Keratinocyte (primary cell): ENCODE measurements around the gene NDUFB11. TPM values are rescaled to one million over a fixed set of nuclear protein-coding genes. Genes with fewer than 3 reads are reported as not detected.

Experiments used
- DNase-seq: peaks from one replicate; pipeline ENCODE4 v3.0.0-alpha.2; 2011; ENCODE audit warnings: low read depth, missing footprints, low spot score
- FAIRE-seq: peaks from 2 replicates; lab custom pipeline; 2011; peaks lifted over from hg19 to GRCh38; lab: Jason Lieb, UNC
- H2AFZ ChIP-seq: 2 replicates; pipeline ENCODE4 v1.6.0; 2012; ENCODE audit warnings: low read length, control low read depth, inconsistent platforms; ENCODE audit not compliant: control insufficient read depth
- H3K27ac ChIP-seq: 2 replicates; pipeline ENCODE4 v1.5.1; 2011; ENCODE audit warnings: low read length; ENCODE audit not compliant: control insufficient read depth, insufficient read depth
- H3K27me3 ChIP-seq: 3 replicates; pipeline ENCODE4 v1.6.0; 2011; ENCODE audit warnings: low read length; ENCODE audit not compliant: control insufficient read depth, insufficient read depth; ENCODE audit errors: extremely low read depth
- H3K36me3 ChIP-seq, 2 experiments: 2 replicates in 1 of 2; 3 replicates in 1 of 2; pipeline ENCODE4 v1.5.1; 2011; ENCODE audit warnings: low read length in 2 of 2, mild to moderate bottlenecking in 1 of 2; ENCODE audit not compliant: control insufficient read depth in 2 of 2, insufficient read depth in 2 of 2; ENCODE audit errors: extremely low read depth in 1 of 2
- H3K4me1 ChIP-seq: 3 replicates; pipeline ENCODE4 v1.5.1; 2011; ENCODE audit warnings: low read length; ENCODE audit not compliant: control insufficient read depth, insufficient read depth; ENCODE audit errors: extremely low read depth
- H3K4me2 ChIP-seq: 3 replicates; pipeline ENCODE4 v1.6.0; 2011; ENCODE audit warnings: low read depth, low read length; ENCODE audit not compliant: control insufficient read depth, insufficient read depth; ENCODE audit errors: extremely low read depth
- H3K4me3 ChIP-seq, 3 experiments: fragments of 200-600 bp in 1 of 3; sonication (generic) in 1 of 3; 2 replicates in 2 of 3; 3 replicates in 1 of 3; pipeline ENCODE4 v1.5.1; 2011 to 2016; ENCODE audit warnings: low read length in 3 of 3, mild to moderate bottlenecking in 3 of 3, control low read depth in 2 of 3, inconsistent platforms in 1 of 3, low read depth in 1 of 3, mixed read lengths in 1 of 3, mixed run types in 1 of 3, moderate library complexity in 1 of 3; ENCODE audit not compliant: control insufficient read depth in 2 of 3, insufficient read depth in 2 of 3; ENCODE audit errors: extremely low read depth in 1 of 3
- H3K79me2 ChIP-seq: 2 replicates; pipeline ENCODE4 v1.6.0; 2012; ENCODE audit warnings: low read length; ENCODE audit not compliant: control insufficient read depth, insufficient read depth
- H3K9ac ChIP-seq: 3 replicates; pipeline ENCODE4 v1.6.0; 2011; ENCODE audit warnings: low read length; ENCODE audit not compliant: control insufficient read depth, insufficient read depth; ENCODE audit errors: extremely low read depth
- H3K9me1 ChIP-seq: 3 replicates; pipeline ENCODE4 v1.6.0; 2011; ENCODE audit warnings: low read length; ENCODE audit not compliant: control insufficient read depth, insufficient read depth; ENCODE audit errors: extremely low read depth
- H3K9me3 ChIP-seq: 2 replicates; pipeline ENCODE4 v1.5.1; 2012; ENCODE audit warnings: low read depth, low read length; ENCODE audit not compliant: control insufficient read depth
- H4K20me1 ChIP-seq: 3 replicates; pipeline ENCODE4 v1.6.0; 2011; ENCODE audit warnings: low read length; ENCODE audit not compliant: control insufficient read depth, insufficient read depth; ENCODE audit errors: extremely low read depth
- CTCF ChIP-seq, 3 experiments: IDR thresholded peaks in 1 of 3; conservative IDR thresholded peaks in 1 of 3; optimal IDR thresholded peaks in 1 of 3; 2 replicates in 2 of 3; 3 replicates in 1 of 3; pipeline versions ENCODE3 to v1.5.1; 2011; ENCODE audit warnings: low read length in 3 of 3, mild to moderate bottlenecking in 3 of 3, moderate library complexity in 2 of 3, control low read depth in 1 of 3, inconsistent platforms in 1 of 3; ENCODE audit not compliant: insufficient read depth in 2 of 3; ENCODE audit errors: extremely low read depth in 1 of 3
- EZH2 ChIP-seq: IDR thresholded peaks from one replicate; pipeline ENCODE4 v1.6.1; 2012; ENCODE audit warnings: inconsistent platforms, mild to moderate bottlenecking, low read length, moderate library complexity
- dilution Hi-C: fragments of 300-500 bp; cut with MboI; formaldehyde crosslinking; loops from one replicate; pipeline ENCODE4 v1.7.0; 2020; ENCODE audit warnings: low sequenced_read_pairs; ENCODE audit not compliant: extremely low pct_ligation_motif_present
- polyA plus RNA-seq, 5 experiments: library from polyadenylated mRNA; depleted of rRNA in 3 of 5; stranded (reverse) in 3 of 5; stranded (forward) in 1 of 5; unstranded in 1 of 5; fragments of >200 nt; gene quantifications; 1 replicate in 1 of 5; 2 replicates in 3 of 5; 3 replicates in 1 of 5; pipeline versions ENCODE4 v1.2.1 to v1.2.3, GENCODE V29; 2011 to 2012; ENCODE audit warnings: missing spikeins in 2 of 5, low read depth in 1 of 5, low replicate concordance in 1 of 5

The NDUFB11 gene
- polyA plus RNA-seq, 1 donor (not counting 4 experiments of a cell fraction or from before 2014, with no cell fraction given), result 39.3 TPM

GRCh38 chrX:47170861-47171692 is 26.6 kb upstream of the NDUFB11 start:
- dilution Hi-C loops, result no loop called here
- H2AFZ ChIP-seq, result no peak overlapping the region
- peaks cover 0 to 8% of the 10 kb centered on the region in 2 experiments for H3K36me3 ChIP-seq

GRCh38 chrX:47169726-47170515 is 25.4 kb upstream of the NDUFB11 start:
- DNase-seq, result no peak
- no peaks in the 10 kb centered on the region for H4K20me1 ChIP-seq
- no peaks in the 10 kb centered on the region for H3K9me1 ChIP-seq
- no peak overlapping the region for H3K4me2 ChIP-seq
- TF ChIP-seq CTCF (optimal IDR thresholded peaks at IDR 0.05 in 1 of 3, IDR thresholded peaks at IDR 0.05 in 1 of 3, conservative IDR thresholded peaks at IDR 0.05 in 1 of 3; ENCODE audit: extremely low read depth in 1 of 3, insufficient read depth in 2 of 3, low read length in 3 of 3) (no peak), EZH2 (no peak)
- no peak overlapping the region for H2AFZ ChIP-seq
- no peak overlapping the region for H3K27ac ChIP-seq
- no peak overlapping the region for H3K9ac ChIP-seq
- no peaks in the 10 kb centered on the region for H3K9me3 ChIP-seq
- peaks cover 0 to 2% of the 10 kb centered on the region in 2 experiments for H3K36me3 ChIP-seq
- dilution Hi-C loops, result no loop called here
- no peak overlapping the region for H3K4me3 ChIP-seq
- FAIRE-seq, result no peak
- H3K27me3 ChIP-seq, result no peaks in the 10 kb centered on the region
- peaks cover 2% of the 10 kb centered on the region for H3K79me2 ChIP-seq
- no peaks in the 10 kb centered on the region for H3K4me1 ChIP-seq

More at GRCh38 chrX:47170861-47171692, 26.6 kb upstream of the NDUFB11 start:
- Histone ChIP-seq H3K9me3 (no peaks in the 10 kb centered on the region), H3K9me1 (no peaks in the 10 kb centered on the region), H3K4me1 (no peaks in the 10 kb centered on the region), H3K27me3 (no peaks in the 10 kb centered on the region), H3K9ac (no peak overlapping the region), H3K4me2 (no peak overlapping the region), H3K4me3 (no peak overlapping the region), H3K27ac (no peak overlapping the region), H4K20me1 (no peaks in the 10 kb centered on the region), H3K79me2 (peaks cover 2% of the 10 kb centered on the region)
- no peak for FAIRE-seq
- no peak for DNase-seq
- no peak for TF ChIP-seq EZH2
- TF ChIP-seq CTCF (optimal IDR thresholded peaks at IDR 0.05 in 1 of 3, IDR thresholded peaks at IDR 0.05 in 1 of 3, conservative IDR thresholded peaks at IDR 0.05 in 1 of 3; ENCODE audit: extremely low read depth in 1 of 3, insufficient read depth in 2 of 3, low read length in 3 of 3), result no peak
